Fibroblast of the aortic adventitia (primary cell): ENCODE measurements around the gene PDGFB. TPM values are rescaled to one million over a fixed set of nuclear protein-coding genes. Genes with fewer than 3 reads are reported as not detected.

Experiments used
- DNase-seq: peaks from one replicate; pipeline ENCODE4 v3.0.0-alpha.2; 2010; ENCODE audit warnings: low read depth
- H3K4me3 ChIP-seq: 2 replicates; pipeline ENCODE4 v1.5.1; 2011; ENCODE audit warnings: low read depth, mild to moderate bottlenecking, control low read depth, low read length, moderate library complexity
- total RNA-seq: library from RNA; depleted of rRNA; stranded (reverse); fragments of >200 nt; gene quantifications from 2 replicates; pipeline ENCODE4 v1.2.3, GENCODE V29; 2012; ENCODE audit warnings: low replicate concordance
- TF ChIP-seq, protein P1 (sequence below): IDR thresholded peaks from 2 replicates; pipeline ENCODE4 v1.5.1; 2011; ENCODE audit warnings: mild to moderate bottlenecking, low read length, control low read depth, inconsistent platforms; ENCODE audit not compliant: insufficient read depth

PDGFB gene
- total RNA-seq, 1 donor, result 0.09 TPM

GRCh38 chr22:39283322-39284141 is 38.8 kb upstream of the PDGFB start:
- DNase-seq, result no peak
- no peak overlapping the region for H3K4me3 ChIP-seq
- TF ChIP-seq, protein P1, sequence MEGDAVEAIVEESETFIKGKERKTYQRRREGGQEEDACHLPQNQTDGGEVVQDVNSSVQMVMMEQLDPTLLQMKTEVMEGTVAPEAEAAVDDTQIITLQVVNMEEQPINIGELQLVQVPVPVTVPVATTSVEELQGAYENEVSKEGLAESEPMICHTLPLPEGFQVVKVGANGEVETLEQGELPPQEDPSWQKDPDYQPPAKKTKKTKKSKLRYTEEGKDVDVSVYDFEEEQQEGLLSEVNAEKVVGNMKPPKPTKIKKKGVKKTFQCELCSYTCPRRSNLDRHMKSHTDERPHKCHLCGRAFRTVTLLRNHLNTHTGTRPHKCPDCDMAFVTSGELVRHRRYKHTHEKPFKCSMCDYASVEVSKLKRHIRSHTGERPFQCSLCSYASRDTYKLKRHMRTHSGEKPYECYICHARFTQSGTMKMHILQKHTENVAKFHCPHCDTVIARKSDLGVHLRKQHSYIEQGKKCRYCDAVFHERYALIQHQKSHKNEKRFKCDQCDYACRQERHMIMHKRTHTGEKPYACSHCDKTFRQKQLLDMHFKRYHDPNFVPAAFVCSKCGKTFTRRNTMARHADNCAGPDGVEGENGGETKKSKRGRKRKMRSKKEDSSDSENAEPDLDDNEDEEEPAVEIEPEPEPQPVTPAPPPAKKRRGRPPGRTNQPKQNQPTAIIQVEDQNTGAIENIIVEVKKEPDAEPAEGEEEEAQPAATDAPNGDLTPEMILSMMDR, result no peak

GRCh38 chr22:39282645-39283321 is 38.0 kb upstream of the PDGFB start:
- DNase-seq, result no peak
- no peak overlapping the region for H3K4me3 ChIP-seq
- TF ChIP-seq, protein P1, result no peak

GRCh38 chr22:39281126-39281525 is 36.3 kb upstream of the PDGFB start:
- no peak overlapping the region for H3K4me3 ChIP-seq
- TF ChIP-seq, protein P1, result no peak
- DNase-seq, result no peak

DNA sequence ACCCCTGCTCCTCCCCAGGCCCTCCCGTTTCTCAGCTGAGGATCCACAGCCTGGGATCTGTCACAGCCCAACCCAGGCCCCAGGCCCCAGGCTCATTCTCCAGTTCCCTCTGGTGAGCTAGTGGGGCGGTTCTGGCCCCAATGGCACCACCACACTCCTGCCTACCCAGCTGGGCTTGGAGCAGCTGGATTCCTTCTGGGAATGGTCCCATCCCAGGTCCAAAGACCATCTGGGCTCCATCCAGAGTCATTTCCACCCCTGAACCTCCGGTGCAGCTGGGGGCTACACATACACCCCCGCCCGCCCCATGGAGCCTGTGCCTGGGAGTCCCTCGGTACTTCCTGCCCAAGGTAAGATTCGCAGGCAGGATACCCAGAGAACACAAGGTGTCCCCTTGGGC is 35.5 kb upstream of the PDGFB start:
- TF ChIP-seq, protein P1, result no peak
- DNase-seq, result no peak
- no peak overlapping the region for H3K4me3 ChIP-seq

DNA sequence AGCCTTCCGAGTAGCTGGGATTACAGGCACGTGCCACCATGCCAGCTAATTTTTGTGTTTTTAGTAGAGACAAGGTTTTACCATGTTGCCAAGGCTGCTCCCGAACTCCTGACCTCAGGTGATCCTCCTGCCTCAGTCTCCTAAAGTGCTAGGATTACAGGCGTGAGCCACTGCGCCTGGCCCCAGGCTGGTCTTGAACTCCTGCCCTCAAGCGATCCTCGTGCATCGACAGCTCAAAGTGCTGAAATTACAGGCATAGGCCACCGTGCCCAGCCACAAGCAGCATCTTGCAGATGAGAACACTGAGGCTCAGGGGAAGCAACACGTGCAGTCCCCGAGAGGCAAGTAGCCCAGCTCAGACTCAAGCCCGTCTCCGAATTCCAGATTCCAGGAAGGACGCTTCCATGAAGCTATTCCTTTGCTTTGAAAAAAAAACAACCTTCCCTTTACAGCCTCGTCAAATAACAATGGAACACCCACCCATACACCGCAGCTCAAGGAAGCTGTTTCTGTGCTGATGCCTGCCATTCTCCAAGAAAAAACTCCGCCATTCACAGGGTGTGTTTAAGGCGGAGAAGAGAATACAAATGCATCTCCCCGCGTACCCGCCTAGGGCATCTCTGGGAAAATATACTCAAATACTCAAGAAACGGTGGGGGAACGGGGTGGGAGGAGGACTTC is 34.5 kb upstream of the PDGFB start:
- no peak overlapping the region for H3K4me3 ChIP-seq
- no peak for DNase-seq
- TF ChIP-seq, protein P1, result no peak

GRCh38 chr22:39278040-39278439 is 33.3 kb upstream of the PDGFB start:
- TF ChIP-seq, protein P1, result no peak
- H3K4me3 ChIP-seq, result no peak overlapping the region
- DNase-seq, result no peak
